HG03520 (cell line): Measurements from ENCODE around the gene AAGAB.

Source experiments
- ATAC-seq: cut with Tn5 transposase; IDR thresholded peaks from one replicate; pipeline ENCODE4 v1.9.1; 2021; ENCODE audit warnings: mild to moderate bottlenecking, moderate library complexity; ENCODE audit not compliant: unreplicated experiment

AAGAB gene

GRCh38 chr15:67190326-67190725 lies 64.1 kb downstream of the AAGAB start:
- no peak for ATAC-seq

- ATAC-seq, result no peak
Observed at GRCh38 chr15:67189326-67190051, 65.0 kb downstream of the AAGAB start.

GRCh38 chr15:67188551-67189218 lies 65.8 kb downstream of the AAGAB start:
- no peak for ATAC-seq

- no peak for ATAC-seq
Observed at GRCh38 chr15:67187351-67187854, 67.1 kb downstream of the AAGAB start.

- ATAC-seq, result no peak
Observed at GRCh38 chr15:67186688-67187087, 67.8 kb downstream of the AAGAB start.

GRCh38 chr15:67186226-67186649 lies 68.2 kb downstream of the AAGAB start:
- no peak for ATAC-seq

- no peak for ATAC-seq
Observed at GRCh38 chr15:67185621-67186225, 68.7 kb downstream of the AAGAB start.

- no peak for ATAC-seq
Observed at GRCh38 chr15:67185051-67185450, 69.4 kb downstream of the AAGAB start.

GRCh38 chr15:67184208-67184925 lies 70.1 kb downstream of the AAGAB start:
- no peak for ATAC-seq

- ATAC-seq, result no peak
Observed at GRCh38 chr15:67183443-67184169, 70.9 kb downstream of the AAGAB start.

- no peak for ATAC-seq
Observed at GRCh38 chr15:67181221-67181639, 73.2 kb downstream of the AAGAB start.

- ATAC-seq, result no peak
Observed at GRCh38 chr15:67180514-67181191, 73.8 kb downstream of the AAGAB start.

- no peak for ATAC-seq
Observed at GRCh38 chr15:67180035-67180434, 74.4 kb downstream of the AAGAB start.

GRCh38 chr15:67179411-67179995 lies 75.0 kb downstream of the AAGAB start:
- ATAC-seq, result no peak

GRCh38 chr15:67178569-67179210 lies 75.8 kb downstream of the AAGAB start:
- ATAC-seq, result no peak

- ATAC-seq, result no peak
Observed at GRCh38 chr15:67177752-67178151, 76.7 kb downstream of the AAGAB start.

- no peak for ATAC-seq
Observed at GRCh38 chr15:67176195-67176971, 78.1 kb downstream of the AAGAB start.

GRCh38 chr15:67175643-67176071 lies 78.8 kb downstream of the AAGAB start:
- no peak for ATAC-seq
